ENCODE data around the gene TUBA4B.

- TF ChIP-seq, protein P1, sequence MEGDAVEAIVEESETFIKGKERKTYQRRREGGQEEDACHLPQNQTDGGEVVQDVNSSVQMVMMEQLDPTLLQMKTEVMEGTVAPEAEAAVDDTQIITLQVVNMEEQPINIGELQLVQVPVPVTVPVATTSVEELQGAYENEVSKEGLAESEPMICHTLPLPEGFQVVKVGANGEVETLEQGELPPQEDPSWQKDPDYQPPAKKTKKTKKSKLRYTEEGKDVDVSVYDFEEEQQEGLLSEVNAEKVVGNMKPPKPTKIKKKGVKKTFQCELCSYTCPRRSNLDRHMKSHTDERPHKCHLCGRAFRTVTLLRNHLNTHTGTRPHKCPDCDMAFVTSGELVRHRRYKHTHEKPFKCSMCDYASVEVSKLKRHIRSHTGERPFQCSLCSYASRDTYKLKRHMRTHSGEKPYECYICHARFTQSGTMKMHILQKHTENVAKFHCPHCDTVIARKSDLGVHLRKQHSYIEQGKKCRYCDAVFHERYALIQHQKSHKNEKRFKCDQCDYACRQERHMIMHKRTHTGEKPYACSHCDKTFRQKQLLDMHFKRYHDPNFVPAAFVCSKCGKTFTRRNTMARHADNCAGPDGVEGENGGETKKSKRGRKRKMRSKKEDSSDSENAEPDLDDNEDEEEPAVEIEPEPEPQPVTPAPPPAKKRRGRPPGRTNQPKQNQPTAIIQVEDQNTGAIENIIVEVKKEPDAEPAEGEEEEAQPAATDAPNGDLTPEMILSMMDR (IDR thresholded peaks at IDR 0.05): peak; percentile 96 to 99 (median 97)
- TF ChIP-seq POLR2A (IDR thresholded peaks at IDR 0.05): no peak
Observed at GRCh38 chr2:219298759-219299371, 45.8 kb downstream of the TUBA4B start.

All from body of pancreas (tissue), 4 donors.